IMR-90 (cell line): ENCODE measurements around the gene NPPA. TPM values are rescaled to one million over a fixed set of nuclear protein-coding genes. Genes with fewer than 3 reads are reported as not detected.

Source experiments
- ATAC-seq: fragments of 200-7000 bp; cut with Tn5 transposase; 2 replicates; pipeline ENCODE4 v1.9.1; 2020; ENCODE audit warnings: low read depth, mild to moderate bottlenecking, moderate library complexity
- BruUV-seq: library from RNA; stranded (reverse); fragments of 400-500 nt; replicated peaks from 2 replicates; lab custom pipeline; 2021; lab: Mats Ljungman, UMichigan
- CTCF ChIA-PET: fragments of 300-600 bp; formaldehyde crosslinking; extraction: SDS; loops from one replicate; lab custom pipeline; 2021; ENCODE audit warnings: antibody characterized with exemption; lab: Yijun Ruan, JAX
- POLR2A ChIA-PET: fragments of 300-600 bp; sonication (Branson Sonifier 250); formaldehyde crosslinking; loops from one replicate; lab custom pipeline; 2022; ENCODE audit warnings: antibody characterized with exemption; ENCODE audit not compliant: unreplicated experiment; lab: Charles Lee
- DNase-seq: peaks from one replicate; pipeline ENCODE4 v3.0.0; 2013
- H2AFZ ChIP-seq: replicated peaks from 2 replicates; pipeline ENCODE3; 2013; ENCODE audit warnings: low read length, mild to moderate bottlenecking; ENCODE audit not compliant: poor library complexity
- H2AK5ac ChIP-seq: 2 replicates; pipeline ENCODE4 v1.6.1; 2013; ENCODE audit warnings: low read depth, low read length, inconsistent platforms
- H2AK9ac ChIP-seq: replicated peaks from 2 replicates; pipeline ENCODE3; 2013; ENCODE audit warnings: mild to moderate bottlenecking, low read depth, low read length, moderate library complexity; ENCODE audit not compliant: poor library complexity
- H2BK120ac ChIP-seq: 2 replicates; pipeline ENCODE4 v1.6.1; 2013; ENCODE audit warnings: low read depth, low read length, inconsistent platforms
- H2BK15ac ChIP-seq: 3 replicates; pipeline ENCODE4 v1.6.1; 2013; ENCODE audit warnings: low read depth, low read length, inconsistent platforms
- H2BK20ac ChIP-seq: 2 replicates; pipeline ENCODE4 v1.6.1; 2013; ENCODE audit warnings: low read depth, mild to moderate bottlenecking, inconsistent platforms, low read length, moderate library complexity
- H2BK5ac ChIP-seq: 2 replicates; pipeline ENCODE4 v1.6.1; 2013; ENCODE audit warnings: mild to moderate bottlenecking, low read depth, low read length, inconsistent platforms; ENCODE audit not compliant: poor library complexity, severe bottlenecking
- H3K14ac ChIP-seq: replicated peaks from 2 replicates; pipeline ENCODE4 v1.6.1; 2013; ENCODE audit warnings: low read depth, low read length, inconsistent platforms
- H3K18ac ChIP-seq: 2 replicates; pipeline ENCODE4 v1.6.1; 2013; ENCODE audit warnings: low read depth, low read length, control low read depth
- H3K23ac ChIP-seq: 2 replicates; pipeline ENCODE4 v1.6.1; 2013; ENCODE audit warnings: low read depth, low read length, inconsistent platforms
- H3K27ac ChIP-seq: 2 replicates; pipeline ENCODE4 v1.5.1; 2013; ENCODE audit warnings: mild to moderate bottlenecking, control low read depth, low read length; ENCODE audit not compliant: insufficient read depth
- H3K27me3 ChIP-seq: 2 replicates; pipeline ENCODE4 v1.6.1; 2013; ENCODE audit warnings: low read length; ENCODE audit not compliant: control insufficient read depth, insufficient read depth
- H3K36me3 ChIP-seq: 2 replicates; pipeline ENCODE4 v1.6.1; 2013; ENCODE audit warnings: low read length, mixed read lengths; ENCODE audit not compliant: control insufficient read depth, insufficient read depth
- H3K4ac ChIP-seq: 2 replicates; pipeline ENCODE4 v1.6.1; 2013; ENCODE audit warnings: low read depth, low read length, inconsistent platforms
- H3K4me1 ChIP-seq: 2 replicates; pipeline ENCODE4 v1.6.1; 2013; ENCODE audit warnings: low read length, mixed read lengths; ENCODE audit not compliant: control insufficient read depth, insufficient read depth
- H3K4me2 ChIP-seq: 2 replicates; pipeline ENCODE4 v1.6.1; 2013; ENCODE audit warnings: low read depth, mild to moderate bottlenecking, control low read depth, low read length, moderate library complexity
- H3K4me3 ChIP-seq: 2 replicates; pipeline ENCODE4 v1.5.1; 2013; ENCODE audit warnings: low read depth, mild to moderate bottlenecking, control low read depth, low read length, moderate library complexity; ENCODE audit not compliant: insufficient read depth
- H3K56ac ChIP-seq: 2 replicates; pipeline ENCODE4 v1.6.1; 2013; ENCODE audit warnings: low read length, inconsistent platforms; ENCODE audit not compliant: insufficient read depth; ENCODE audit errors: extremely low read depth
- H3K79me1 ChIP-seq, 2 experiments: 2 replicates each; pipeline ENCODE4 v1.6.1; 2013; ENCODE audit warnings: low read length in 2 of 2, inconsistent platforms in 1 of 2, low read depth in 1 of 2
- H3K9ac ChIP-seq: 2 replicates; pipeline ENCODE4 v1.6.1; 2013; ENCODE audit warnings: low read depth, low read length, control low read depth
- H3K9me1 ChIP-seq: 2 replicates; pipeline ENCODE4 v1.6.1; 2013; ENCODE audit warnings: low read length, inconsistent platforms; ENCODE audit not compliant: insufficient read depth
- H3K9me3 ChIP-seq: 2 replicates; pipeline ENCODE4 v1.6.1; 2013; ENCODE audit warnings: low read length; ENCODE audit not compliant: control insufficient read depth, insufficient read depth
- H4K20me1 ChIP-seq: 2 replicates; pipeline ENCODE4 v1.6.1; 2013; ENCODE audit warnings: low read length, inconsistent platforms; ENCODE audit not compliant: insufficient read depth
- H4K5ac ChIP-seq: 2 replicates; pipeline ENCODE4 v1.6.1; 2013; ENCODE audit warnings: mild to moderate bottlenecking, low read depth, low read length, control low read depth
- H4K8ac ChIP-seq, 2 experiments: 2 replicates each; pipeline ENCODE4 v1.6.1; 2013; ENCODE audit warnings: low read depth in 2 of 2, low read length in 2 of 2, control low read depth in 1 of 2, inconsistent platforms in 1 of 2
- H4K91ac ChIP-seq: 2 replicates; pipeline ENCODE4 v1.6.1; 2013; ENCODE audit warnings: low read depth, low read length, inconsistent platforms; ENCODE audit not compliant: insufficient read depth
- BHLHE40 ChIP-seq: fragments of 150-350 bp; IDR thresholded peaks from 2 replicates; pipeline ENCODE4 v1.6.1; 2016; ENCODE audit warnings: mild to moderate bottlenecking, low read depth, low read length
- CEBPB ChIP-seq: IDR thresholded peaks from 2 replicates; pipeline ENCODE4 v1.6.1; 2012; ENCODE audit warnings: low read depth, low read length, improper control_type of control experiment
- CHD1 ChIP-seq: IDR thresholded peaks from 2 replicates; pipeline ENCODE4 v1.6.1; 2012; ENCODE audit warnings: low read depth, low read length, improper control_type of control experiment
- CTCF ChIP-seq: conservative IDR thresholded peaks from 2 replicates; pipeline ENCODE4 v1.5.1; 2012; ENCODE audit warnings: mild to moderate bottlenecking, low read depth, low read length, improper control_type of control experiment
- ELK1 ChIP-seq: fragments of 150-350 bp; IDR thresholded peaks from 2 replicates; pipeline ENCODE4 v1.6.1; 2016; ENCODE audit warnings: low read depth, mild to moderate bottlenecking, low read length, moderate library complexity, borderline replicate concordance
- MAFK ChIP-seq: IDR thresholded peaks from 2 replicates; pipeline ENCODE4 v1.6.1; 2012; ENCODE audit warnings: low read depth, low read length, improper control_type of control experiment
- MAZ ChIP-seq: IDR thresholded peaks from 2 replicates; pipeline ENCODE4 v1.6.1; 2012; ENCODE audit warnings: low read depth, mild to moderate bottlenecking, low read length, improper control_type of control experiment, moderate library complexity, borderline replicate concordance
- POLR2A ChIP-seq: IDR thresholded peaks from 2 replicates; pipeline ENCODE4 v1.6.1; 2012; ENCODE audit warnings: mild to moderate bottlenecking, low read depth, low read length
- RAD21 ChIP-seq: IDR thresholded peaks from 2 replicates; pipeline ENCODE4 v1.6.1; 2012; ENCODE audit warnings: low read length, improper control_type of control experiment
- RCOR1 ChIP-seq: IDR thresholded peaks from 2 replicates; pipeline ENCODE4 v1.6.1; 2012; ENCODE audit warnings: mild to moderate bottlenecking, low read length, improper control_type of control experiment; ENCODE audit not compliant: insufficient replicate concordance
- RFX5 ChIP-seq: IDR thresholded peaks from 2 replicates; pipeline ENCODE4 v1.8.0; 2012; ENCODE audit warnings: low read depth, mild to moderate bottlenecking, low read length, moderate library complexity
- WGBS, 2 experiments: methylation state at CpG; one replicate each; pipeline versions ENCODE4 v1.1.5 to v1.1.7; 2013; ENCODE audit warnings: missing lambda C conversion rate in 2 of 2; ENCODE audit not compliant: insufficient read length in 1 of 2; ENCODE audit errors: extremely low coverage in 2 of 2; 5-methylcytosine and 5-hydroxymethylcytosine counted together
- dilution Hi-C: fragments of 300-500 bp; cut with HindIII; formaldehyde crosslinking; loops from one replicate; pipeline ENCODE4 v1.14.3; 2018; ENCODE audit warnings: low sequenced_read_pairs; ENCODE audit not compliant: unreplicated experiment
- in situ Hi-C: fragments of 300-500 bp; cut with MboI; formaldehyde crosslinking; loops from 3 replicates; pipeline ENCODE4 v1.14.3; 2019; ENCODE audit warnings: low sequenced_read_pairs, inconsistent platforms, mixed read lengths
- intact Hi-C: fragments of 100-400 bp; cut with micrococcal nuclease; formaldehyde crosslinking; loops from 2 replicates; pipeline ENCODE4 v1.10.0; 2022
- polyA plus RNA-seq, 3 experiments: library from polyadenylated mRNA; depleted of rRNA; stranded (reverse); fragments of >200 nt; gene quantifications; 2 replicates each; pipeline ENCODE4 v1.2.3, GENCODE V29; 2012; ENCODE audit warnings: low replicate concordance in 1 of 3
- total RNA-seq: library from RNA; depleted of rRNA; stranded (reverse); fragments of >200 nt; gene quantifications from 2 replicates; pipeline ENCODE4 v1.2.3, GENCODE V29; 2012

The NPPA gene
- total and polyA plus RNA-seq, 2 of the 4 experiments (the other 2 are of a cell fraction) = not detected

- no peaks in the 10 kb centered on the region for H3K36me3 ChIP-seq
- no peak overlapping the region for H3K4me3 ChIP-seq
- POLR2A ChIA-PET = no interaction called here
- no peak overlapping the region for H3K14ac ChIP-seq
- no peak overlapping the region for H3K18ac ChIP-seq
- no peak overlapping the region for H3K23ac ChIP-seq
- H2BK120ac ChIP-seq = no peak overlapping the region
- in situ Hi-C loops = no loop called here
- no peaks in the 10 kb centered on the region for H3K79me1 ChIP-seq
- H2BK5ac ChIP-seq = no peak overlapping the region
- H3K9me1 ChIP-seq = peaks cover 4% of the 10 kb centered on the region; the same call in 1 of the 2 replicates
- H2BK20ac ChIP-seq = no peak overlapping the region
- TF ChIP-seq POLR2A (no peak), RAD21 (no peak), CEBPB (no peak), CHD1 (no peak), RFX5 (no peak), RCOR1 (no peak), MAFK (no peak), BHLHE40 (no peak), CTCF (no peak), MAZ (no peak), ELK1 (no peak)
- H2AFZ ChIP-seq = no peak overlapping the region
- no TSS peak for BruUV-seq
- H4K20me1 ChIP-seq = no peaks in the 10 kb centered on the region
- no peak overlapping the region for H3K4me2 ChIP-seq
- dilution Hi-C loops = no loop called here
- 0 out of 2 replicates have a peak, but pooled peaks cover 1% of the 10 kb centered on the region for H3K4me1 ChIP-seq
- H2AK5ac ChIP-seq = no peak overlapping the region
- H3K27ac ChIP-seq = no peak overlapping the region
- no peak overlapping the region for H2BK15ac ChIP-seq
- no peak for ATAC-seq
- intact Hi-C loops = no loop called here
- H3K27me3 ChIP-seq = peaks cover 28% of the 10 kb centered on the region
- H4K5ac ChIP-seq = no peak overlapping the region
- no peak overlapping the region for H4K8ac ChIP-seq
- CTCF ChIA-PET = no interaction called here
- no peak overlapping the region for H2AK9ac ChIP-seq
- WGBS, 2 experiments = 56% methylated on average over 1 of the region's 1 CpG; no CpG with 5 or more reads in 1 of the 2 experiments
- H3K9me3 ChIP-seq = no peaks in the 10 kb centered on the region
- no peak overlapping the region for H3K4ac ChIP-seq
- no peak for DNase-seq
- H4K91ac ChIP-seq = no peak overlapping the region
- H3K56ac ChIP-seq = no peak overlapping the region
- no peak overlapping the region for H3K9ac ChIP-seq
These were observed 13.0 kb upstream of the NPPA start for GRCh38 chr1:11860587-11860986.
